GM12878 (cell line): ENCODE measurements around the gene FLAD1. TPM values are rescaled to one million over a fixed set of nuclear protein-coding genes. Genes with fewer than 3 reads are reported as not detected.

ENCODE experiments used
- ATAC-seq: fragments of 200-7000 bp; cut with Tn5 transposase; 3 replicates; pipeline ENCODE4 v1.9.1; 2020; ENCODE audit warnings: mild to moderate bottlenecking, moderate library complexity
- BruUV-seq: library from RNA; stranded (reverse); fragments of 400-500 nt; replicated peaks from 2 replicates; lab custom pipeline; 2021; lab: Mats Ljungman, UMichigan
- CTCF ChIA-PET: fragments of 300-600 bp; sonication (Branson Sonifier 250); formaldehyde crosslinking; extraction: SDS; loops from one replicate; lab custom pipeline; 2021; ENCODE audit warnings: inconsistent platforms; lab: Yijun Ruan, JAX
- POLR2A ChIA-PET: fragments of 350-600 bp; formaldehyde crosslinking; extraction: SDS; loops from one replicate; lab custom pipeline; 2021; ENCODE audit warnings: inconsistent platforms; lab: Charles Lee
- RAD21 ChIA-PET: fragments of 300-600 bp; sonication (Branson Sonifier 250); formaldehyde crosslinking; loops from one replicate; lab custom pipeline; 2023; ENCODE audit warnings: antibody characterized with exemption; ENCODE audit not compliant: unreplicated experiment; lab: Charles Lee
- SMC1A ChIA-PET: fragments of 300-600 bp; sonication (Branson Sonifier 250); formaldehyde crosslinking; loops from one replicate; lab custom pipeline; 2023; ENCODE audit not compliant: unreplicated experiment, uncharacterized antibody; lab: Charles Lee
- DNase-seq: peaks from one replicate; pipeline ENCODE4 v3.0.0-alpha.2; 2011; ENCODE audit warnings: low read depth, low spot score
- FAIRE-seq: peaks from 3 replicates; lab custom pipeline; 2011; peaks lifted over from hg19 to GRCh38; lab: Jason Lieb, UNC
- H2AFZ ChIP-seq: 2 replicates; pipeline ENCODE4 v1.6.0; 2011; ENCODE audit warnings: low read depth, low read length, control low read depth; ENCODE audit not compliant: control insufficient read depth
- H3K27ac ChIP-seq: 2 replicates; pipeline ENCODE4 v1.5.1; 2011; ENCODE audit warnings: control low read depth; ENCODE audit not compliant: control insufficient read depth, insufficient read depth
- H3K27me3 ChIP-seq, 2 experiments: replicated peaks in 1 of 2; 2 replicates each; pipeline versions ENCODE4 v1.6.0 to v1.6.1; 2011; ENCODE audit warnings: low read length in 1 of 2; ENCODE audit not compliant: control insufficient read depth in 2 of 2, insufficient read depth in 2 of 2
- H3K36me3 ChIP-seq, 2 experiments: 2 replicates each; pipeline ENCODE4 v1.5.1; 2011; ENCODE audit warnings: low read length in 1 of 2; ENCODE audit not compliant: control insufficient read depth in 2 of 2, insufficient read depth in 2 of 2
- H3K4me1 ChIP-seq: 2 replicates; pipeline ENCODE4 v1.6.1; 2011; ENCODE audit warnings: mild to moderate bottlenecking, low read length, moderate library complexity, mixed read lengths; ENCODE audit not compliant: control insufficient read depth, insufficient read depth
- H3K4me2 ChIP-seq: 2 replicates; pipeline ENCODE4 v1.6.0; 2011; ENCODE audit warnings: control low read depth; ENCODE audit not compliant: control insufficient read depth, insufficient read depth
- H3K4me3 ChIP-seq: fragments of 200-600 bp; sonication (generic); 2 replicates; pipeline ENCODE4 v1.5.1; 2016
- H3K79me2 ChIP-seq: 2 replicates; pipeline ENCODE4 v1.6.0; 2011; ENCODE audit warnings: low read length; ENCODE audit not compliant: control insufficient read depth, insufficient read depth
- H3K9ac ChIP-seq: 2 replicates; pipeline ENCODE4 v1.8.0; 2011; ENCODE audit warnings: low read length, control low read depth, mixed read lengths; ENCODE audit not compliant: control insufficient read depth, insufficient read depth
- H3K9me3 ChIP-seq: replicated peaks from 3 replicates; pipeline ENCODE4 v1.5.1; 2011; ENCODE audit warnings: mild to moderate bottlenecking, low read length; ENCODE audit not compliant: control insufficient read depth, insufficient read depth
- H4K20me1 ChIP-seq: 2 replicates; pipeline ENCODE4 v1.6.0; 2011; ENCODE audit not compliant: control insufficient read depth, insufficient read depth
- BMI1 ChIP-seq: fragments of 450-650 bp; IDR thresholded peaks from 2 replicates; pipeline ENCODE4 v1.6.1; 2016; ENCODE audit warnings: mild to moderate bottlenecking, moderate library complexity, borderline replicate concordance
- CHD2 ChIP-seq: IDR thresholded peaks from 2 replicates; pipeline ENCODE4 v1.6.1; 2011; ENCODE audit warnings: low read depth, low read length, improper control_type of control experiment, borderline replicate concordance
- HDGF ChIP-seq: fragments of 450-650 bp; IDR thresholded peaks from 2 replicates; pipeline ENCODE4 v1.6.1; 2016; ENCODE audit warnings: antibody characterized with exemption
- IKZF1 ChIP-seq: fragments of 450-650 bp; conservative IDR thresholded peaks from 2 replicates; pipeline ENCODE4 v1.6.1; 2017; ENCODE audit warnings: antibody characterized with exemption, mild to moderate bottlenecking
- JUNB ChIP-seq: IDR thresholded peaks from 2 replicates; pipeline ENCODE4 v1.6.1; 2016; ENCODE audit warnings: antibody characterized with exemption, mild to moderate bottlenecking
- LARP7 ChIP-seq: fragments of 450-650 bp; IDR thresholded peaks from 2 replicates; pipeline ENCODE4 v1.6.1; 2017; ENCODE audit warnings: mild to moderate bottlenecking
- MAX ChIP-seq: IDR thresholded peaks from 2 replicates; pipeline ENCODE4 v1.6.1; 2012; ENCODE audit warnings: low read depth, low read length, improper control_type of control experiment
- MXI1 ChIP-seq: fragments of 150-350 bp; IDR thresholded peaks from 2 replicates; pipeline ENCODE4 v1.6.1; 2011; ENCODE audit warnings: low read depth, mild to moderate bottlenecking, inconsistent platforms, low read length, improper control_type of control experiment
- POLR2AphosphoS5 ChIP-seq: IDR thresholded peaks from 2 replicates; pipeline ENCODE4 v1.6.1; 2011; ENCODE audit warnings: mild to moderate bottlenecking, low read length, inconsistent platforms
- POU2F2 ChIP-seq: IDR thresholded peaks from 3 replicates; pipeline ENCODE4 v1.6.1; 2011; ENCODE audit warnings: low read depth, mild to moderate bottlenecking, low read length, borderline replicate concordance
- SKIL ChIP-seq: fragments of 450-650 bp; IDR thresholded peaks from 2 replicates; pipeline ENCODE4 v1.6.1; 2017; ENCODE audit warnings: mild to moderate bottlenecking, low read depth, inconsistent platforms; ENCODE audit not compliant: poor library complexity, severe bottlenecking
- SMARCA5 ChIP-seq: fragments of 450-650 bp; IDR thresholded peaks from 2 replicates; pipeline ENCODE4 v1.6.1; 2017; ENCODE audit warnings: mild to moderate bottlenecking
- ZNF687 ChIP-seq: fragments of 450-650 bp; IDR thresholded peaks from 2 replicates; pipeline ENCODE4 v1.6.1; 2017; ENCODE audit warnings: mild to moderate bottlenecking, moderate library complexity
- WGBS: methylation state at CpG from one replicate; pipeline ENCODE4 v1.1.6; 2016; ENCODE audit warnings: low lambda C conversion rate; ENCODE audit not compliant: insufficient replicate concordance, insufficient coverage; ENCODE audit errors: missing lambda C conversion rate; 5-methylcytosine and 5-hydroxymethylcytosine counted together
- in situ Hi-C: fragments of 300-500 bp; cut with MboI; formaldehyde crosslinking; loops from 9 replicates; pipeline ENCODE4 v1.14.3; 2018; ENCODE audit warnings: mixed read lengths
- intact Hi-C: fragments of 100-400 bp; cut with micrococcal nuclease; formaldehyde crosslinking; loops from one replicate; pipeline ENCODE4 v1.14.2; 2022; ENCODE audit not compliant: unreplicated experiment
- polyA plus RNA-seq, 11 experiments: library from polyadenylated mRNA; depleted of rRNA in 4 of 11; unstranded in 6 of 11; stranded (reverse) in 5 of 11; fragments of >200 nt; fragmentation: Nextera tagmentation in 4 of 11; fragmentation: Illumina TruSeq in 1 of 11; extraction: Ambion mirVana in 4 of 11; extraction: Trizol in 1 of 11; gene quantifications; 1 replicate in 1 of 11; 2 replicates in 10 of 11; pipeline versions ENCODE4 v1.2.1 to v1.2.3, GENCODE V29; 2011 to 2016; ENCODE audit warnings: inconsistent platforms in 2 of 11, missing spikeins in 2 of 11, low read depth in 1 of 11
- total RNA-seq, 4 experiments: library from RNA; depleted of rRNA in 3 of 4; stranded (reverse); fragments of >200 nt in 3 of 4; fragmentation: Illumina TruSeq in 1 of 4; extraction: Trizol in 1 of 4; gene quantifications; 2 replicates each; pipeline versions ENCODE4 v1.2.1 to v1.2.3, GENCODE V29; 2013 to 2021

FLAD1 gene
- total and polyA plus RNA-seq, 10 of the 15 experiments (the other 5 are each of a cell fraction or from before 2014, with no cell fraction given), result 22.9 to 93.4 (median 56.6) TPM

GRCh38 chr1:154940651-154941194 is 42.4 kb upstream of the FLAD1 start (continued):
- TF ChIP-seq MAX (no peak), SKIL (no peak), JUNB (peak; percentile 66), MXI1 (no peak)
- TF ChIP-seq, all 136 proteins: peak for 18

GRCh38 chr1:154941333-154942013 is 41.7 kb upstream of the FLAD1 start:
- ChIA-PET CTCF (interaction anchor here (1.2 to 2.8 kb wide), 5 partner anchors 10 to 382 kb away, joined by 4 to 16 read pairs (median 5); no protein-coding TSS in a partner anchor), RAD21 (interaction anchor here (0.8 to 2.2 kb wide), 11 partner anchors 58 to 273 kb away, joined by 3 to 15 read pairs (median 5); partner anchors contain the start of genes ADAM15 and KCNN3), SMC1A (interaction anchor here (0.9 to 1.6 kb wide), 8 partner anchors 9 to 382 kb away, joined by 3 to 5 read pairs (median 4); no protein-coding TSS in a partner anchor), POLR2A (interaction anchor here (0.7 to 2.4 kb wide), 15 partner anchors 7 to 383 kb away, joined by 3 to 18 read pairs (median 4); partner anchors contain the start of genes FLAD1, PBXIP1, PYGO2 and SHC1)
- Histone ChIP-seq H3K27me3 (no peaks in the 10 kb centered on the region), H3K4me3 (peak overlapping the region; percentile 74), H3K36me3 (peaks cover 2 to 3% of the 10 kb centered on the region in 2 experiments; a peak in 3 of 4 replicates), H3K4me2 (peak overlapping the region; percentile 100), H3K27ac (peak overlapping the region; percentile 100), H3K79me2 (peaks cover 51% of the 10 kb centered on the region), H4K20me1 (no peaks in the 10 kb centered on the region), H3K9ac (peak overlapping the region; percentile 98), H3K4me1 (peaks cover 74% of the 10 kb centered on the region), H2AFZ (no peak overlapping the region), H3K9me3 (no peaks in the 10 kb centered on the region; the same call in 2 of the 3 replicates)
- in situ Hi-C loops, result no loop called here
- no peak for FAIRE-seq
- WGBS, result 0% methylated on average over 5 of the region's 5 CpGs
- peak; percentile 1; the same call in 1 of the 3 replicates for ATAC-seq
- no peak for DNase-seq
- intact Hi-C loops, result no loop called here
- no TSS peak for BruUV-seq
- 0 out of 2 replicates have a peak, but pooled peaks have one; percentile 41 for TF ChIP-seq LARP7
- peak; percentile 86 for TF ChIP-seq BMI1
- TF ChIP-seq HDGF, result peak; percentile 69
- TF ChIP-seq POU2F2, result 0 out of 3 replicates have a peak, but pooled peaks have one; percentile 5
- TF ChIP-seq IKZF1, result no peak
- peak; percentile 15; the same call in 1 of the 2 replicates for TF ChIP-seq POLR2AphosphoS5
- TF ChIP-seq SMARCA5, result 0 out of 2 replicates have a peak, but pooled peaks have one; percentile 12
- TF ChIP-seq ZNF687, result no peak
- no peak for TF ChIP-seq CHD2
